Measurements from ENCODE around the gene APC.

Gene APC

GRCh38 chr5:112793201-112793600 lies 55.5 kb downstream of the APC start:
- DNase-seq = no peak

DNA sequence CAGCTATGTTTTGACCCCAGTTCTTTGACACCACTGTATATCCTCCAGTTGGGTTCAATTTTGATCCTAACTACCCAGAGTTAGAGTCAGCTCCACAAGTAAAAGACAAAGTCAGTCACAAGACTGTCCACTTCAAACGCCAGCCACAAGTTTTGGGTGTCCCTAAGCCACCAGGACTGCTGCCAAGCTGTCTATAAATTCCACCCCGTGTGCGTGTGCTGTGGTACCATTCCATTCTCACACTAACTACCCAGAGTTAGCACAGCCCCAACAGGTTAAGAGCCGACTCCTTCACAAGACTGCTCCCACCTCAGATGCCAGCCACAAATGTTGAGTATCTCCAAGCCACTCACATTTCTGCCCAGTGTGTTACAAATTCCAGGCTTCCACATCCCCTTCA lies 56.7 kb downstream of the APC start:
- no peak for DNase-seq

- DNase-seq = no peak
Observed at GRCh38 chr5:112795342-112795741, 57.7 kb downstream of the APC start.

GRCh38 chr5:112795944-112796678 lies 58.4 kb downstream of the APC start:
- no peak for DNase-seq

DNA sequence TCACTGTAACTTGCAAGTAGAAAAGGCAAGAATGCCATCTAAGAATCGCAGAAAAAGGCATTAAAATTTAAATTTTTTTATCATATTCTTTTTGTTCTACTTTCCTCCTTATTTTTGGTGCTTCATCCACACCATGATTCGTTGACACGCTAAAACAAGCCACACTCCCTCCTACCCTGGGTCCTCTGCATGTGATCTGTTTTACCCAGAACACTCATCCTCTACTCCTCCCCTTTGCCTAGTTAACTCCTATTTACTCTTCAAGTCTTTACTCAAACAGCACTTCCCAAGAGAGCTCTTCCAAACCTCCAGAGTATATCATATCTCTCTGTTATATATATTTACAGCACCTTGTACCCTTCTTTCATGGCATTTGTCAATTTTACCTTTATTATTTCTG lies 62.0 kb downstream of the APC start:
- no peak for DNase-seq

DNA sequence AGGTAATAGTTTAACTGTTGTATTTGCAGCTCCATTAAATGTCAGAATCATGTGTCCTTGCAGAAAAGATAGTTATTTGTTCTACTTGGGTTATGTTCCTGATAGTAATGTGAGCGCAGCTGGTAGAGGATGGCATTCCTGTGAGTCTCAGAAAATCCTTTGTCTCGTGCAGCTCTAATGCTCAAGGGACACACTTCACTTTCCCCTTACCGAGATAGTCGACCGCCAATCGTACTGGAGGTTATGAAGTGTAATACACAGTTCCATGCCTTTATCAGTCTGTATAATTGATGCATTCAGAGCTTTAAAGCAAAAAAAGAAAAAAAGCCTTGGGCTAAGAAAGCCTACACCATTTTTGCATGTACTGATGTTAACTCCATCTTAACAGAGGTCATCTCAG lies 63.2 kb downstream of the APC start:
- no peak for DNase-seq

GRCh38 chr5:112811023-112811422 lies 73.3 kb downstream of the APC start:
- no peak for DNase-seq

GRCh38 chr5:112812549-112812948 lies 74.9 kb downstream of the APC start:
- no peak for DNase-seq

DNA sequence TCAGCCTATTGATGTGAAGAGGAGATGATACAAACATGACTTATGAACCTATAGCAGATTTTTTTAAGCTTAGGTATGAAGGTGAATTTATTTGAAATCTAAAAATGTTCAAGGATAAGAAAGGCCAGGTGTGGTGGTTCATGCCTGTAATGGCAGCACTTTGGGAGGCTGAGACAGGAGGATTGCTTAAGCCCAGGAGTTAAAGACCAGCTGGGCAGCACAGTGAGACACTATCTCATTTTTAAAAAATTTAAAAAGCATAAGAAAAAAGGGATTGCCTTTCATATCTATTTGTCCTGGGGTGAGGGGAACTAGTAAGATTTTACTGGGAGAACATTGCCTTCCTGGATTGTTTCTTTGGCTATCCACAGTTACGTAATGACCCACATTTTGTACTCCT lies 82.6 kb downstream of the APC start:
- no peak for DNase-seq

GRCh38 chr5:112822456-112822855 lies 84.8 kb downstream of the APC start:
- DNase-seq = no peak

DNA sequence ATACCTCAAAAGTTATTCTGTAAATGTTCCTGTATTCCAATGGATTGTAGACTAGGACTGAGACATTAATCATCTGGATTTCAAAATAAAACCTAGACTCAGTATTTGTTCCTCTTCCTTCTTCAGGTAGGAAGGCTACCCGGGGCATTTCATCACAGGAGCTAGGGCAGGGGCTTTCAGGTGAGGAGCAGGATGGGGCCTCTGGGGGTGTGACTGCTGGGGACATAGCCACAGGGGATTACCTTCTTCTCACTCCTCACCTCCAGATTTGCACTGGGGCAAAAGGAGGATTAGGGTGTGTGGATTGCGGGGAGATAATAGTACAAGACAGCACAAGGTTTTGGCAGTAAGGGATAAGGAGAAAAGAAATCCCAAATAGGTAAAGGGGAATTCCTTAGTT lies 85.5 kb downstream of the APC start:
- no peak for DNase-seq

GRCh38 chr5:112823656-112824055 lies 86.0 kb downstream of the APC start:
- no peak for DNase-seq

GRCh38 chr5:112824197-112824596 lies 86.5 kb downstream of the APC start:
- no peak for DNase-seq

DNA sequence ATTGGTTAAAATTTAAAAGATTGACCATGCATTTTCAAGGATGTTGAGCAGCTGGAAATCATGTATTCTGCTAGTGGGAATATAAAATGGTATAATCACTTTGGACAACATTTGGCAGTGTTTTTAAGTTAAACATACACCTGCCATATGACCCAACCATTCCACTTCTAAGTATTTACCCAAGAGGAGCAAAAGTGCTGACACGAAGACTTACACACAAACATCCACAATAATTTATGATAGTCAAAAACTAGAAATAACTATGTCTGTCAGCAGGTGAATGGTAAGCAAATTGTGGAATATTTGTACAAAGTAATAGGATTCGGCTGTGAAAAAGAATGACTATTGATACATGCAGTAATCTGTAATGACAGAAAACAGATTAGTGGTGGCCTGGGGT lies 92.7 kb downstream of the APC start:
- no peak for DNase-seq

GRCh38 chr5:112833971-112834370 lies 96.3 kb downstream of the APC start:
- DNase-seq = no peak

DNA sequence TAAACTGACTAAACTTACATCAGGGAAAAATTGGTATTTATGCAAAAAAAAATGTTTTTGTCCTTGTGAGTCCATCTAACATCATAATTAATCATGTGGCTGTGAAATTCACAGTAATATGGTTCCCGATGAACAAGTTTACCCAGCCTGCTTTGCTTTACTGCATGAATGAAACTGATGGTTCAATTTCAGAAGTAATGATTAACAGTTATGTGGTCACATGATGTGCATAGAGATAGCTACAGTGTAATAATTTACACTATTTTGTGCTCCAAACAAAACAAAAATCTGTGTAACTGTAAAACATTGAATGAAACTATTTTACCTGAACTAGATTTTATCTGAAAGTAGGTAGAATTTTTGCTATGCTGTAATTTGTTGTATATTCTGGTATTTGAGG lies 106.8 kb downstream of the APC start:
- no peak for DNase-seq

DNA sequence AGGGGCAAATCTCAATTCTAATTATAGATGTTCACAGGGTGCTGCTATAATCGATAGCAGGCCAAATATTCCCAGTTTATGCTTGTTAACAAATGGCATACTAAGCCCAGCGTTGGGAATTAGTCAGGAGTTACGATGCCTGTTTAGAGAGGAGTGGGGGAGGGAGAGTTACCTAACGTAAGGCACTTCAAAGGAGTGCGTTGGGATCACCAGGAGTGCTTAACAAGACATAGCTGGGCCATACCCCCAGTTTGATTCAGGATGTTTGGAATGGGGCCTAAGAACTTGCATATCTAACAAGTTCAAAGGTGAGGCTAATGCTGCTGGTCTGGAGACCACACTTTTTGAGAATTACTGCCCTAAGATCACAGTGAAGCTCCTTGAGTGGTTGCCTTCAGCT lies 108.9 kb downstream of the APC start:
- DNase-seq = no peak

- DNase-seq = no peak
Observed at GRCh38 chr5:112847306-112847705, 109.6 kb downstream of the APC start.

GRCh38 chr5:112848116-112848811 lies 110.6 kb downstream of the APC start:
- DNase-seq = no peak

DNA sequence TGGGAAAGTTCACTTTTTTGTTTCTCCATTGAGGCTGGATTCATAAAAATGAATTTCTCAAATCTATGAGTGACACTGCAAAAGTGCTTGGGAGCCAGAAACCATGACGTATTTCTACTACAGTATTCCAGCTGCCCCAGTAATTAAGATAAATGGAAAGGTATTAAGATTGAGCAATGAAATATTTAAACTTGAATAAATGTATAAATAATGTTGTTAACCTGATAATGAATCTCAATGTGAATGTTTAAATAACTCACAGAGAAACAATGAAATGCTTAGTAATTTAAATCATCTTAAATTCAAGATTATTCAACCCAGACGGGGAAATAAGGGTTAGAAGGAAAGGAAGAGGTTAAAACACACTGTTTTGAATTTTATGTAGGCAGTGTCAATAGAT lies 112.2 kb downstream of the APC start:
- DNase-seq = no peak

DNA sequence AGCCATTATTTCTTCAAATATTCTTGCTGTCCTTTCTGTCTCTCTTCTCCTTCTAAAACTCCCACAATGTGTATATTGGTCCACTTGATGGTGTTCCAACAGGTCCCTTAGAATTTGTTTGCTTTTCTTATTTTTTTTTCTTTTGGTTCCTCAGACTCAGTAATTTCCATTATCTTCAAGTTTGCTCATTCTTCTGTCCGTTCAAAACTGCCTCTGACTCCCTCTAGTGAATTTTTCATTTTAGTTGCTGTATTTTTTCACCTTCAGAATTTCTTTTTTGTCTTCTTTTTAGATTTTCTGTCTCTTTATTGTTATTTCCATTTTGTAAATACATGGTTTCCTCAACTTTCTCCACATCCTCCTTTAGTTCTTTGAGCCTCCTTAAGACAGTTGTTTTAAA lies 117.0 kb downstream of the APC start:
- DNase-seq = no peak

DNA sequence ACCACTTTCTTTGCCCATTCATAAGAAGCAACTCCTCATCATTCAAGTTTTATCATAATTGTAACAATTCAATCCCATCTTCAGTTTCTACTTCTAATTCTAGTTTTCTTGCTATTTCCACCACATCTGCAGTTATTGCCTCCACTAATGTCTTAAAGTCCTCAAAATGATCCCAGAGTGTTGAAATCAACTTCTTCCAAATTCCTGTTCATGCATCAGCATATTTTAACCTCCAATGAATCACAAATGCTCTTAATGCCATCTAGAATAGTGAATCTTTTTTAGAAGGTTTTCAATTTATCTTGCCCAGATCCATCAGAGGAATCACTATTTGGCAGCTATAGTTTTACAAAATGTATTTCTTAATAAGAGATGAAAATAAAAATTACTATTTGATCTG lies 120.2 kb downstream of the APC start:
- no peak for DNase-seq

DNA sequence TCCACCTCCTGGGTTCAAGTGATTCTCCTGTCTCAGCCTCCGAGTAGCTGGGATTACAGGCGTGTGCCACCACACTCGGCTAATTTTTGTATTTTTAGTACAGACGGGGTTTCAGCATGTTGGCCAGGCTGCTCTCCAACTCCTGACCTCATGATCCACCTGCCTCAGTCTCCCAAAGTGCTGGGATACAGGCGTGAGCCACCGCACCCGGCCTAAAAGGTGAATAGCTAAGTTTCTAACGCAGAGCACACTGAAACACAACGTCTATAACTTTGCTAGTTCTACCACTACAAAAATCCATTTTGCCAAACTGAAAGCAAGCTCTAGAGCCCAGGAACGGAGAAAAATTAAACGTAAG lies 122.9 kb downstream of the APC start:
- peak; percentile 61 for DNase-seq

DNA sequence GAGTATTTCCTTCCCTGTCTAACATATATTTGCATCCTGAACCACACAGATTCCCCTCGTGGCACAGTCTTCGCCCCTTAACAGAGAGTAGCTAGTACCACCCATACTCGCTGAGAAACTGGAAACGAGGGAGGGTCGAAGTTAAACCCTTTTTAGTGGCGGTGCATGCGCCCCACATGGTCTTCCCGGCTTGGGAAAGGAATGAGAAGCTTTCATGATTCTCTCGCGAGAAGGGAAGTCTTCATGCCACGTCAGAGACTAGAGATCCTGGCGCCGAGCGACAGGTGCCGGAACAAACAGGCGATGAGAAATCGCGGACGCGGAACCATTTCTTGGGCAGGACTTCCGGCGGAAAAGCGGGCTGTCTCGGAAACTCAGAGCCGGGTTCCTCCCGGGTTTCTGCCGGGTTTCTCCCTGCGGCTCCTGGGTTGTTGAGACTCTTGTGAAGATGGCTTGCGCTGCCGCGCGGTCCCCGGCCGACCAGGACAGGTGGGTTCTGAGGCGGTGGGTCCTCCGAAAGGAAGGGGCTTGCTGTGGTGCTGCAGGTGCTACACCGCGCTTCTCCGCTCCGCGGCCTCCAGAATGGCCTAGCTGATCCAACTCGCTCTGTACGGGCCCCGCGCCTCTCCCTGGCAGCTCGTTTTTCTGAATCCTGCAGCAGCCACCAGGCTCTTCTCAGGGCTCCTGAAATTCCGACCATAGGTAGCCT lies 123.4 kb downstream of the APC start, which contains the start of gene SRP19:
Gene SRP19 (plus strand): TSS at position 359 of the 709 bp plus-strand sequence. CDS start 90 bp downstream, at position 449.
- DNase-seq = peak; percentile 93

Measured in activated CD8-positive, alpha-beta memory T cell treated with anti-CD3 and anti-CD28 coated beads for 24 hours (primary cell).